ENCODE results near the gene SRM.

SRM gene

DNA sequence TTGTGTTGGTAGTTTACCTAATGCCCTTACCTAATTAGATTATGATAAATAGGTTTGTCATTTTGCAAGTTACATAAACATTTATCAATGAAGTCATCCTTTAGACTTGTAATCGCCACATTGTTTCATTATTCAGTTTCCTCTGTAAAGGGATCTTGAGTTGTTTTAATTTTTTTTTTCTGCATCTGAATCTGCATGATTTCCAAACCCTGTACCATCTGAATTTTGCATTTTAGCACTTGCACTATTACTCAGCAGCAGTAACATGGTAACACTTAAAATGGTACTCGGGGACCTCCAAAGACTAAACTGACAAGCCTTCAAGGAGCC lies 35.0 kb downstream of the SRM start:
- Histone ChIP-seq H3K9ac (ENCODE audit: low read length) (no peak overlapping the region), H3K27me3 (ENCODE audit: insufficient read depth, low read length) (no peaks in the 10 kb centered on the region), H4K20me1 (ENCODE audit: insufficient read depth, low read length) (no peaks in the 10 kb centered on the region), H3K4me1 (ENCODE audit: insufficient read depth, low read length, severe bottlenecking) (no peaks in the 10 kb centered on the region), H3K79me2 (ENCODE audit: insufficient read depth, low read length) (no peaks in the 10 kb centered on the region), H3K4me3 (ENCODE audit: low read depth, low read length, poor library complexity, severe bottlenecking) (no peak overlapping the region), H3K27ac (ENCODE audit: low read depth, low read length, poor library complexity, severe bottlenecking) (no peak overlapping the region), H3K9me2 (ENCODE audit: low read depth, low read length) (no peaks in the 10 kb centered on the region), H2AFZ (ENCODE audit: low read length) (no peak overlapping the region), H3K4me2 (ENCODE audit: low read length) (no peak overlapping the region), H3F3A (ENCODE audit: insufficient read depth, low read length) (no peaks in the 10 kb centered on the region), H3K9me3 (ENCODE audit: low read length) (no peaks in the 10 kb centered on the region), H3K36me3 (ENCODE audit: insufficient read depth, low read length) (peaks cover 80% of the 10 kb centered on the region)
- TF ChIP-seq, protein P1, sequence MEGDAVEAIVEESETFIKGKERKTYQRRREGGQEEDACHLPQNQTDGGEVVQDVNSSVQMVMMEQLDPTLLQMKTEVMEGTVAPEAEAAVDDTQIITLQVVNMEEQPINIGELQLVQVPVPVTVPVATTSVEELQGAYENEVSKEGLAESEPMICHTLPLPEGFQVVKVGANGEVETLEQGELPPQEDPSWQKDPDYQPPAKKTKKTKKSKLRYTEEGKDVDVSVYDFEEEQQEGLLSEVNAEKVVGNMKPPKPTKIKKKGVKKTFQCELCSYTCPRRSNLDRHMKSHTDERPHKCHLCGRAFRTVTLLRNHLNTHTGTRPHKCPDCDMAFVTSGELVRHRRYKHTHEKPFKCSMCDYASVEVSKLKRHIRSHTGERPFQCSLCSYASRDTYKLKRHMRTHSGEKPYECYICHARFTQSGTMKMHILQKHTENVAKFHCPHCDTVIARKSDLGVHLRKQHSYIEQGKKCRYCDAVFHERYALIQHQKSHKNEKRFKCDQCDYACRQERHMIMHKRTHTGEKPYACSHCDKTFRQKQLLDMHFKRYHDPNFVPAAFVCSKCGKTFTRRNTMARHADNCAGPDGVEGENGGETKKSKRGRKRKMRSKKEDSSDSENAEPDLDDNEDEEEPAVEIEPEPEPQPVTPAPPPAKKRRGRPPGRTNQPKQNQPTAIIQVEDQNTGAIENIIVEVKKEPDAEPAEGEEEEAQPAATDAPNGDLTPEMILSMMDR (IDR thresholded peaks at IDR 0.05; ENCODE audit: low read length), result no peak
- TF ChIP-seq EZH2 (IDR thresholded peaks at IDR 0.05; ENCODE audit: borderline replicate concordance, low read length), result no peak

- no peak overlapping the region for H3K4me3 ChIP-seq (ENCODE audit: low read depth, low read length, poor library complexity, severe bottlenecking)
- H3K27me3 ChIP-seq (ENCODE audit: insufficient read depth, low read length), result no peaks in the 10 kb centered on the region
- H3K4me1 ChIP-seq (ENCODE audit: insufficient read depth, low read length, severe bottlenecking), result no peaks in the 10 kb centered on the region
- no peak overlapping the region for H3K4me2 ChIP-seq (ENCODE audit: low read length)
- H3K9ac ChIP-seq (ENCODE audit: low read length), result no peak overlapping the region
- no peak overlapping the region for H3K27ac ChIP-seq (ENCODE audit: low read depth, low read length, poor library complexity, severe bottlenecking)
- peaks cover 83% of the 10 kb centered on the region for H3K36me3 ChIP-seq (ENCODE audit: insufficient read depth, low read length)
- no peaks in the 10 kb centered on the region for H3K79me2 ChIP-seq (ENCODE audit: insufficient read depth, low read length)
- no peak overlapping the region for H2AFZ ChIP-seq (ENCODE audit: low read length)
- no peaks in the 10 kb centered on the region for H3F3A ChIP-seq (ENCODE audit: insufficient read depth, low read length)
- TF ChIP-seq, protein P1 (IDR thresholded peaks at IDR 0.05; ENCODE audit: low read length), result no peak
- no peak for TF ChIP-seq EZH2 (IDR thresholded peaks at IDR 0.05; ENCODE audit: borderline replicate concordance, low read length)
- no peaks in the 10 kb centered on the region for H3K9me2 ChIP-seq (ENCODE audit: low read depth, low read length)
- H3K9me3 ChIP-seq (ENCODE audit: low read length), result no peaks in the 10 kb centered on the region
- no peaks in the 10 kb centered on the region for H4K20me1 ChIP-seq (ENCODE audit: insufficient read depth, low read length)
These were observed 35.5 kb downstream of the SRM start for GRCh38 chr1:11024154-11024873.

DNA sequence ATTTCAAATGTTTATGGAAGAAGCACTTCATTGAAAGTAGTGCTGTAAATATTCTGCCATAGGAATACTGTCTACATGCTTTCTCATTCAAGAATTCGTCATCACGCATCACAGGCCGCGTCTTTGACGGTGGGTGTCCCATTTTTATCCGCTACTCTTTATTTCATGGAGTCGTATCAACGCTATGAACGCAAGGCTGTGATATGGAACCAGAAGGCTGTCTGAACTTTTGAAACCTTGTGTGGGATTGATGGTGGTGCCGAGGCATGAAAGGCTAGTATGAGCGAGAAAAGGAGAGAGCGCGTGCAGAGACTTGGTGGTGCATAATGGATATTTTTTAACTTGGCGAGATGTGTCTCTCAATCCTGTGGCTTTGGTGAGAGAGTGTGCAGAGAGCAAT lies 36.6 kb downstream of the SRM start:
- Histone ChIP-seq H3F3A (ENCODE audit: insufficient read depth, low read length) (no peaks in the 10 kb centered on the region), H4K20me1 (ENCODE audit: insufficient read depth, low read length) (no peaks in the 10 kb centered on the region), H3K9me2 (ENCODE audit: low read depth, low read length) (no peaks in the 10 kb centered on the region), H3K27ac (ENCODE audit: low read depth, low read length, poor library complexity, severe bottlenecking) (no peak overlapping the region), H3K79me2 (ENCODE audit: insufficient read depth, low read length) (no peaks in the 10 kb centered on the region), H3K4me1 (ENCODE audit: insufficient read depth, low read length, severe bottlenecking) (no peaks in the 10 kb centered on the region), H2AFZ (ENCODE audit: low read length) (no peak overlapping the region), H3K36me3 (ENCODE audit: insufficient read depth, low read length) (peaks cover 94% of the 10 kb centered on the region), H3K4me3 (ENCODE audit: low read depth, low read length, poor library complexity, severe bottlenecking) (no peak overlapping the region), H3K9ac (ENCODE audit: low read length) (no peak overlapping the region), H3K4me2 (ENCODE audit: low read length) (no peak overlapping the region), H3K9me3 (ENCODE audit: low read length) (no peaks in the 10 kb centered on the region), H3K27me3 (ENCODE audit: insufficient read depth, low read length) (no peaks in the 10 kb centered on the region)
- TF ChIP-seq EZH2 (IDR thresholded peaks at IDR 0.05; ENCODE audit: borderline replicate concordance, low read length), result no peak
- TF ChIP-seq, protein P1 (IDR thresholded peaks at IDR 0.05; ENCODE audit: low read length), result no peak
